ENCODE data around the gene DOK5. TPM values are rescaled to one million over a fixed set of nuclear protein-coding genes. Genes with fewer than 3 reads are reported as not detected.

Gene DOK5
- total RNA-seq, 2 donors from 2014 or later = 0.39 TPM; not detected in 1

GRCh38 chr20:54681869-54682268 lies 206.5 kb downstream of the DOK5 start:
- no peak overlapping the region for H3K27ac Mint-ChIP-seq
- ATAC-seq (no peak), DNase-seq (ENCODE audit: low spot score) (no peak)
- no peaks in the 10 kb centered on the region for H3K36me3 Mint-ChIP-seq
- H3K27me3 Mint-ChIP-seq = peaks cover 0 to 20% of the 10 kb centered on the region in 2 donors
- no peaks in the 10 kb centered on the region for H3K4me1 Mint-ChIP-seq (ENCODE audit: low read depth in 2 of 2)
- no peaks in the 10 kb centered on the region for H3K9me3 Mint-ChIP-seq
- H3K4me3 Mint-ChIP-seq = no peak overlapping the region

DNA sequence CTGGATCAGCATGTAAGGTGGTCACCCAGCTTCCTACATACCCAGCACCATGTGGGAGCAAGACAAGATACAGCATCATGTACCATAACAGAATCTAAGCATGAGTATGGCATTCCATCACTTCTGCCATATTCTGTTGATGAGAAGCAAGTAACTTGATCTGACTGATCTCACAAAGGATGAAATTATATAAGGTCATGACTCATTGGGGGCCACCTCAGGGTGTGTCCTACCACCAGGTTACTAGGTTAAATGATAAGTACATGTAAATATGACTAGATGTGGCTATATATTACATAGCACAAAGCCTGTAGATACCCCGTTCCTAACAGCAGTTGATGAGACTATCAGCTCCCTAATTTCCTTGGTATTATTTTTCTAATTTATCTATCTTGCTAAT lies 213.1 kb downstream of the DOK5 start:
- Mint-ChIP-seq H3K27me3 (peaks cover 0 to 10% of the 10 kb centered on the region in 2 donors), H3K36me3 (no peaks in the 10 kb centered on the region), H3K4me1 (ENCODE audit: low read depth in 2 of 2) (no peaks in the 10 kb centered on the region), H3K9me3 (no peaks in the 10 kb centered on the region), H3K4me3 (no peak overlapping the region), H3K27ac (no peak overlapping the region)
- ATAC-seq (no peak), DNase-seq (ENCODE audit: low spot score) (no peak)

GRCh38 chr20:54690323-54690722 lies 214.9 kb downstream of the DOK5 start:
- DNase-seq (ENCODE audit: low spot score) (no peak), ATAC-seq (no peak)
- H3K4me1 Mint-ChIP-seq (ENCODE audit: low read depth in 2 of 2) = no peaks in the 10 kb centered on the region
- no peaks in the 10 kb centered on the region for H3K36me3 Mint-ChIP-seq
- H3K27ac Mint-ChIP-seq = no peak overlapping the region
- H3K27me3 Mint-ChIP-seq = peaks cover 0 to 7% of the 10 kb centered on the region in 2 donors
- no peak overlapping the region for H3K4me3 Mint-ChIP-seq
- H3K9me3 Mint-ChIP-seq = no peaks in the 10 kb centered on the region

DNA sequence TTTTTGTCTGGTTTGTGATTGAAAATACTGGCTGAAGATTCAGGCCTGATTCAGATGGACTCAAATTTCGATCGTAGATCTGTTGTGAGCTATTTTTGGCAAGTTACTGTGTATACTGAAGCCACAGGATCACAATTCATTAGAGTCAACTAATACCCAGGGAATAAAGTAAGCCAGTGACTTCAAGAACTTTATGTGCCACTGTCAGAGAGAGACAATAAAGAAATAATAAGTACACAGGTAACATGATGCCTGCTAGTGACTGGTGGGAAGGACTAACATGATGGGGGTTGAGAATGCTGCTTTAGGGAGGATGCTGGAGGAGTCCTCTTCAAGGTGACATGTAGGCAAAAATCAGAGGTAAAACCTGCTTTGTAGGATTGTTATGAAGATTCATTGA lies 215.9 kb downstream of the DOK5 start:
- Mint-ChIP-seq H3K27ac (no peak overlapping the region), H3K36me3 (no peaks in the 10 kb centered on the region), H3K4me1 (ENCODE audit: low read depth in 2 of 2) (no peaks in the 10 kb centered on the region), H3K27me3 (peaks cover 0 to 10% of the 10 kb centered on the region in 2 donors), H3K9me3 (no peaks in the 10 kb centered on the region), H3K4me3 (no peak overlapping the region)
- ATAC-seq (no peak), DNase-seq (ENCODE audit: low spot score) (no peak)

GRCh38 chr20:54692168-54692887 lies 216.9 kb downstream of the DOK5 start:
- no peaks in the 10 kb centered on the region for H3K9me3 Mint-ChIP-seq
- no peak overlapping the region for H3K4me3 Mint-ChIP-seq
- no peaks in the 10 kb centered on the region for H3K36me3 Mint-ChIP-seq
- H3K4me1 Mint-ChIP-seq (ENCODE audit: low read depth in 2 of 2) = no peaks in the 10 kb centered on the region
- no peak for DNase-seq (ENCODE audit: low spot score)
- peaks cover 0 to 13% of the 10 kb centered on the region in 2 donors for H3K27me3 Mint-ChIP-seq
- no peak for ATAC-seq
- H3K27ac Mint-ChIP-seq = no peak overlapping the region

- ATAC-seq (no peak), DNase-seq (ENCODE audit: low spot score) (no peak)
- Mint-ChIP-seq H3K27ac (no peak overlapping the region), H3K27me3 (peaks cover 0 to 13% of the 10 kb centered on the region in 2 donors), H3K36me3 (no peaks in the 10 kb centered on the region), H3K4me1 (ENCODE audit: low read depth in 2 of 2) (no peaks in the 10 kb centered on the region), H3K4me3 (no peak overlapping the region), H3K9me3 (no peaks in the 10 kb centered on the region)
Observed at GRCh38 chr20:54694516-54694915, 219.1 kb downstream of the DOK5 start.

- Mint-ChIP-seq H3K9me3 (no peaks in the 10 kb centered on the region), H3K27ac (no peak overlapping the region), H3K4me1 (ENCODE audit: low read depth in 2 of 2) (no peaks in the 10 kb centered on the region), H3K27me3 (peaks cover 0 to 11% of the 10 kb centered on the region in 2 donors), H3K4me3 (no peak overlapping the region), H3K36me3 (no peaks in the 10 kb centered on the region)
- DNase-seq (ENCODE audit: low spot score) = no peak
- no peak for ATAC-seq
Observed at GRCh38 chr20:54698373-54698772, 223.0 kb downstream of the DOK5 start.

All from natural killer cell treated with Interleukin-12 subunit alpha and Interleukin-12 subunit beta and Interleukin-15 and Interleukin-18, amount 100 ng/mL, for 72 hours (primary cell).